NCI-H510A treated with DMSO at 0.1 percent for 48 hours (cell line): Measurements from ENCODE around the gene CEP192.
A peak's percentile ranks its signal among the peaks of the same experiment; 100 is the strongest.
"Not testable (repeated sequence)": the region's sequence is repeated elsewhere in the genome, so short reads cannot be mapped to it uniquely, and the experiment has no call there.

Experiments used
- DNase-seq: peaks from one replicate; lab custom pipeline; 2025; lab: John Stamatoyannopoulos, UW

CEP192 gene, protein sequence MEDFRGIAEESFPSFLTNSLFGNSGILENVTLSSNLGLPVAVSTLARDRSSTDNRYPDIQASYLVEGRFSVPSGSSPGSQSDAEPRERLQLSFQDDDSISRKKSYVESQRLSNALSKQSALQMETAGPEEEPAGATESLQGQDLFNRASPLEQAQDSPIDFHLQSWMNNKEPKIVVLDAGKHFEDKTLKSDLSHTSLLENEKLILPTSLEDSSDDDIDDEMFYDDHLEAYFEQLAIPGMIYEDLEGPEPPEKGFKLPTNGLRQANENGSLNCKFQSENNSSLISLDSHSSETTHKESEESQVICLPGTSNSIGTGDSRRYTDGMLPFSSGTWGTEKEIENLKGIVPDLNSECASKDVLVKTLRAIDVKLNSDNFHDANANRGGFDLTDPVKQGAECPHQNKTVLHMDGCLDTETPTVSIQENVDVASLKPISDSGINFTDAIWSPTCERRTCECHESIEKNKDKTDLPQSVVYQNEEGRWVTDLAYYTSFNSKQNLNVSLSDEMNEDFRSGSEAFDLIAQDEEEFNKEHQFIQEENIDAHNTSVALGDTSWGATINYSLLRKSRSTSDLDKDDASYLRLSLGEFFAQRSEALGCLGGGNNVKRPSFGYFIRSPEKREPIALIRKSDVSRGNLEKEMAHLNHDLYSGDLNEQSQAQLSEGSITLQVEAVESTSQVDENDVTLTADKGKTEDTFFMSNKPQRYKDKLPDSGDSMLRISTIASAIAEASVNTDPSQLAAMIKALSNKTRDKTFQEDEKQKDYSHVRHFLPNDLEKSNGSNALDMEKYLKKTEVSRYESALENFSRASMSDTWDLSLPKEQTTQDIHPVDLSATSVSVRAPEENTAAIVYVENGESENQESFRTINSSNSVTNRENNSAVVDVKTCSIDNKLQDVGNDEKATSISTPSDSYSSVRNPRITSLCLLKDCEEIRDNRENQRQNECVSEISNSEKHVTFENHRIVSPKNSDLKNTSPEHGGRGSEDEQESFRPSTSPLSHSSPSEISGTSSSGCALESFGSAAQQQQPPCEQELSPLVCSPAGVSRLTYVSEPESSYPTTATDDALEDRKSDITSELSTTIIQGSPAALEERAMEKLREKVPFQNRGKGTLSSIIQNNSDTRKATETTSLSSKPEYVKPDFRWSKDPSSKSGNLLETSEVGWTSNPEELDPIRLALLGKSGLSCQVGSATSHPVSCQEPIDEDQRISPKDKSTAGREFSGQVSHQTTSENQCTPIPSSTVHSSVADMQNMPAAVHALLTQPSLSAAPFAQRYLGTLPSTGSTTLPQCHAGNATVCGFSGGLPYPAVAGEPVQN (N-terminal part only)

DNA sequence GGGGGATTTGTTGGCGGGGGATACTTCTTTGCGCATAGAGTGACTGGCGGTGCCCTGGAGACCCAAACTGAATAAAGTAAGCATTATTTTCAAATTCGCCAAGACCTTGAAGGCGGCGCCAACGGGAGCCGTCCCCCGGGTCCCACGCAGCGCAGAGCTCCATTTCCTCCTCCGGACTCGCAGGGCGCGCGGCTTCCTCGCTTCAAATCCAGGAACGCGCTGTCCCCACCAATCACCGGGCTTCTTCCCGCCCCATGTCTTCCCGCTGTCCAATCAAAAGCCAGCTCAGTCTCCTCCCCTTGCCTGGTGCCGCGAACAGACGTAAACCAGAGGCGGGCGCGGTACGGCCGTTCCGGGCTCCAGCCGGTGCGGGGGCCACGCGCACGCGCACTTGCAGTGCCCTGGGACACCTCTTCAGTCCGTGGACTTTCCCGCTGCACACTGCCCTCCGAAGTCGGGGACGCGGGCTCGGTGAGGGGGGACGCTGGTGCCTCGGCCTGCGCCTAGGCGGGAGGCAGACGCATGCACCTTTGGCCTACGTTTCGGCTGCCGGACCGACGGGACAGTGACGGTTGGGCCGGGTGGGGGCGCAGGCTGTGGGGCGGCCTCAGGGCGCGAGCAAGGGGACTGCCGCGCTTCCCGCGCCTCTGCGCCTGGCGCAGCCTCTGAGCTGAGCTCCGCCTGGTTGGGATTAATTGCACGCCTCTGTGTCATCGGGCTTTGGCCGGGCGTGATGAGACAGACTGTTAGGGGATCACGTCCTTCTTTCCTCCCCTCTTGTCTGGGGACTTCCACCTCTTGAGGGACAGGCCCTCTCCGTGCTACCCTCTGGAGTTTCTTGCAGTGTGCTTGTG, at the start of gene CEP192:
CEP192 (plus strand) TSS at position 396 of the 854 bp plus-strand sequence. CDS start 8,063 bp downstream, outside the sequence.
- peak; percentile 89 for DNase-seq

DNA sequence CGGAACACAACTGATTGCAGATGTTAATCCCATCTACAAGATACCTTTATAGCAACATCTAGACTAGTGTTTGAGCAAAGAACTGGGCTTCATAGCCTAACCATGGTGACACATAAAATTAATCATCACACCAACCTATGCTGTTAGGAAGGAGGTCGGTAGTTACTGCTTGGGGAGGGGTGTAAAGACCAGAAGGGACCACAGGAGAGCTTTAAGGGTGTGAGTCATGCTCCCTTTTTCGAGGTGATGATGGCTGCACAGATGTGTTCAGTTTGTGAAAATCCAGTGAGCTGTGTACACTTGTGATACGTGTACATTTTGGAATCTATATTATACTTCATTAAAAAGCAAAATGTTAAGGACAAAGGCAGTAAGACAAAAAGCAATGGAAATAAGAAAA, 47.9 kb upstream of the CEP192 start:
- no peak for DNase-seq

DNA sequence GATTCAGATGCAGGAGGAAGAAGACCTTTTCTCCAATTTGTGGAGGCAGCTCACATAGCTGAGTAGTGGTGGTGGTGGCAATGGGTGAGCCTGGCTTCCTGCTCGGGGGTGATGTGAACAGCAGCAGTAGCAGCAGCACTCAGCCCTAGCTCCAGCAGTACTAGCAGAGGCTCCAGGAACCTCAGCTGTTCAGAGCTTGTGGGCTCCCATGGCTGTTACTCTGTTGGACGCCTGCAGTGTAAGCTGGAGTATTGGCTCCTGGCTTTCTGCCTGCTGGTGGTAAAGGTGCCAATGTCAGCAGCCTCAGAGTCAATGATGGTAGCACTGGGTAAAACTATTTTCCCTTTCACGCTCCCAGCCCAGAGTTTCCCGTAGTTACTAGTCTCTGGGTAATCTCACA, 46.5 kb upstream of the CEP192 start:
- DNase-seq, result no peak

DNA sequence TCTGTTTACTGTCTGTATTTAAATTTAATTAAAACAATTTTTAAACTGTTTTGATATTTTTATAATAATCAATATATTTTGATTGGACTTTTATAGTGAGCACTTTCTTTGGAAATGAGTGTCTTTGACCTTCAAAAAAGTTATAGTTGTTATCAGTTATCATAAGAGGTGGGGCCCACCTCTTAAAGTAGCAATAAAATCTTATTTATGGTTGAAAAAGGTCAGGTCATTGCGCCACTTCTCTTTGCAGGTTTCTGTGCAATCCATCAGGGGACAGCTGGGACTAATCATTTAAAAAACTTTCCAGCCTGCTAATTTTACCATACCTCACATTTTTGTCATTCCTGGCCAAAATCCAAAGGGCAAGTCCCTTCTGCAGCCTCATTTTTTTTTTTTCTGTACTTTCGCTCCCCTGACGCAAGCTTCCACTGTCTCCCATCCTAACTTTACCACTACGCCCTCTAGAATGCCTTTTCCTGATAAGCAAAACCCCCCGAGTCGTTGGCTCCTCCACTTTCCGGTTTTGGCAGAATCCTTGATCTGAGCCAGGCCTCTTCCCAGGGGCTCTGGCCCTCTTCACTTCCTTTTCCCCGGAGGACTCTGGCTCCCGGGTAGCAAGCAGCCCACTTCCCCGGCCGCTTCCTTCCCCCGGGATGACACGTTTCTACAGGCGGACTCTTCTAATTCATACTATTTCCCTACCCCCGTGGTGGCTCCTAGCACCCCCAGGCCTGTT, 44.4 kb upstream of the CEP192 start:
- DNase-seq, result peak; percentile 39

DNA sequence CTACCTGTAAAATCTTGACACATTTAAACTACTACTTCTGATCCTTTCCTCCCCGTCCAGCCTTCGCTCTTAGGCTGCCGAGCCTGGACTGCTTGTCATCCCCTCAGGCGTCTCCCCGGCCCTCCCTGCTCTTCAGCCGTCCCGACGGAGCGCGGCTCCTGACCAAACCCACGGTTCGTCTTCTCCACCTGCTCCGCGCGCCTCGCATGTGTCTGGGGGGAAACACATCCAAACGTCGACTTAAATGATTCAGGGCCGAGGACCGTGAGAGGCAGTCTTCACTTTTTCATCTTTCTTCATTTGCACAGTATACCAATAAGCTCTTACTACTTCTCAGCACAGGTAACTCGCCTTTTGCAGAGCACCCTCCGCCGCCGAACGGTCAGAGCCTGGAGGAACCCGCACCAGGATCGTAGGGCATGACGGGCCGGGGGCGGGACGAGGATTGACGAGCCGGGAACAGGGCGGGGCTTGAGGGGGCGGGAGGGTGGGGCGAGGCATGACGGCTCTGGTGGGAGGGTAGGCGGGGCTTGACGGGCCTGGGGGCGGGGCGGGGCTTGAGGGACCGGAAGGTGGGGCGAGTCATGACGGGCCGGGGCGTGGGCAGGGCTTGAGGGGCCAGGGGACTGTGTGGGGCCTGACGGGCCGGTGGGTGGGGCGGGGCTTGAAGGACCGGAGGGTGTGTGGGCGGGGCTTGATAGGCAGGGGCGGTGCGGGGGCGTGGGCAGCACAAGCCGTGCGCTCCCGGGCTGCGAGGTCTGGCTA, 43.7 kb upstream of the CEP192 start, which contains the start of gene SEH1L:
SEH1L (plus strand) TSS at position 727 of the 765 bp plus-strand sequence. CDS start 111 bp downstream, outside the sequence.
- peak; percentile 86 for DNase-seq

DNA sequence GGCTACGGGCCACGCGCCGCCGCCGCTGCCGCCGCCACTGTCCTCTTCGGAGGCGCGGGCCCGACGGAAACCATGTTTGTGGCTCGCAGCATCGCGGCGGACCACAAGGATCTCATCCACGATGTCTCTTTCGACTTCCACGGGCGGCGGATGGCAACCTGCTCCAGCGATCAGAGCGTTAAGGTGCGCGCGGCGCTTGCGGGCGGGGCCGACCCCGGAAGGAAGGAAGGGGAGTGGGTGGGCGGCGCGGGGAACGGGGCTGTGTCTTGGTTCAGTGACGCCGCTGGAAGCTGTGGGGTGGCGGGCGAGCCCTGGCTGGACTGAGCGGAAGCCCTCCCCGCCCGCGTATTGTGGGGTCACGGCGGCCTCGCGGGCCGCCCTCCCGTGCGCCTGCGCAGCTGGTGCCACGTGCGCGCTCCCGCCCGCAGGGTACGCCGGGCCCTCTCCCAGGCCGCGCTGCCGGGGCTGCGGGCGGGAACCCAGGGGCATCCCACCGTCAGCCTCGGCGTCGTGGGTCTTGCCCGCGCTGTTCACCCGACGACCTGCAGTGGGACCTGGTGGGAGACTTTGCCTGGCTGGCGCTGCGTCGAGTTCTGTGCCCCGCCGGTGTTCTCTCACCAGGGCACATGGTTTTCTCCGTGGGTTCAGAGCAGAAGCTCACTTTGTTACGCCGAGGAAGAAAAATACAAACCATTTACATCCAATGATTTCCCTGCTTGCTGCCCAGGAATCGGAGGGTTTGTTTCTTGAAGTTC, 42.9 kb upstream of the CEP192 start:
- peak; percentile 71 for DNase-seq

DNA sequence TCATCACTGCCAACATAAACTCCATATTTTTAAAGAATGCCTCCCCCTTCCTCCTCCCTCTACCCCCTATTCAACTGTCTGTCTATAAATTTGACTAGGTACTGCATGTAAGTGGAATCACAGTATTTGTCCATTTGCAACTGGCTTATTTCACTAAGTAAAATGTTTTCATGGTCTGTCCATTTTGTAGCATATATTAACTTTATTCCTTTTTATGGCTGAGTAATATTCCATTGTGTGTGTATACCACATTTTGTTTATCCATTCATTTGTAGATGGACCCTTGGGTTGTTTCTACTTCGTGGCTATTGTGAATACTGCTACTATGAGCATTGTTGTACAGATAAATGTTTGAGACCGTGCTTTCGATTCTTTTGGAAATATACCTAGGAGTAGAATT, 32.7 kb upstream of the CEP192 start:
- no peak for DNase-seq

DNA sequence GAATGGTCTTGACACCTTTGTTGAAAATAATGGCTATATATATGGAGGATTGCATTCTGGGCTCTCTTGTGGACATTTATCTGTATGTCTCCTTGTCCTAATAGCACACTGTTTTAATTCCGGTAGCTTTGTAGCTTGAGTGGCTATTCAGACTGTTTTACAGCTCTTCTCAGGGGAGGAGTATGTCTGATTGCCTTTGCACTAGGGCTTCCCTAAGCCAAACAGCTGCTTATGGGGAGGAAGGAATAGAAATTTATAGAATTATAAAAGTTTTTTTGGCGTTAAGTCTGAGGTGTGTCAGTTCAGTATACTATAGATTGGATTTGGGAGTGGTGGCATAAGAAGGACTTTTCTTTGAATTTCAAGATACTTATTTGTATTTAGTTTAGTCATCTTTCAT, 30.8 kb upstream of the CEP192 start:
- no peak for DNase-seq

DNA sequence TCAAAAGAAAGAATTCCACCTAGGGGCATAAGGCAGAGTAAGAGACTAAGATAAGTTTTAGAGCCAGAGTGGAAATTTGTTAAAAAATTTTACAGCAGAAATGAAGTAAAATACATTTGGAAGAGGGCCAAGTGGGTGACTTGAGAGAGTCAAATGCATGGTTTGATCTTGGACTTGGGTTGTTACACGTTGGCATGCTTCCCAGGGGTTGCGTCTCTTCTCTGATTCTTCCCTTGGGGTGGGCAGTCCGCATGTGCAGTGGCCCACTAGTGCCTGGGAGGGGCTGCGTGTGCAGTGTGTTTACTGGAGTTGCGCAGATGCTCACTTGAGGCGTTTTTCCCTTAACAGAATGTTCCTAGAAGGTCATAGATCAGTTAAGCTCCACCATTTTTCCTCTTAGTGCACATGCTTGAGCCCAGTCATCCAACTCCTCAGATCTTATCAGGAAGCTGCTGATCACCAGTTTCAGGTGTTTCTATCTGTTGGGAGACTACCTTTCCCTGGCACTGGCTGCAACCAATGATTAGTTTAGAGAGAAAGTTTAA, 30.2 kb upstream of the CEP192 start:
- no peak for DNase-seq

DNA sequence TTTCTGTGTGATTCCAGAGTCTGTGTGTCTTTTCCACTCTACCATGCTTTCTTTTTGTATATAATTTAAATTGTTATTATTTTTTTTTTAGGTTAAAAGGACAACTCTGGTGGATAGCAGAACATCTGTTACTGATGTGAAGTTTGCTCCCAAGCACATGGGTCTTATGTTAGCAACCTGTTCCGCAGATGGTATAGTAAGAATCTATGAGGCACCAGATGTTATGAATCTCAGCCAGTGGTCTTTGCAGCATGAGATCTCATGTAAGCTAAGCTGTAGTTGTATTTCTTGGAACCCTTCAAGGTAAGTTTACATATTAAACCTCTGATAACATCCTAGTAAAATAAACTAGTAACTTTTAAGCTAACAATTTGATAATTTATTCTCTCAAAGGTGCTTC, 28.1 kb upstream of the CEP192 start:
- no peak for DNase-seq

DNA sequence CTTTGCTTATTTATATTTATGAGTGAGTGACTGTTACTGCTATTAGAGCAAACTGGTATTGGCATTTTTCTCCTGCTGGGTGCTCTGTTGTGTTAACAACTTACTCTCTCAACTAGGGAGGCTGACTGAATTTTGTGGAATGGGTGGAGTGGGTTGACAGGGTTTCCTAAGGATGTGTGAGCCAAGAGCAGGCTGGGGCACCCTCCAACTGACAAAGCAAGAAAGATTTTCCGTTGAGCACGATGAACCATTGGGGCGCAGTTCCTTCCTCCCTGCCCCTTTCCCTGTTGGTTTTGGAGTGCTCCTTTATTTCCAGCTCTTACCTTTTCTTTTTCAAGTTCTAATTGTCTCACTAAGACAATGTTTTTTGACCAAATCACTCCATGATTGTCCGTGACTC, 23.0 kb upstream of the CEP192 start:
- DNase-seq, result no peak

DNA sequence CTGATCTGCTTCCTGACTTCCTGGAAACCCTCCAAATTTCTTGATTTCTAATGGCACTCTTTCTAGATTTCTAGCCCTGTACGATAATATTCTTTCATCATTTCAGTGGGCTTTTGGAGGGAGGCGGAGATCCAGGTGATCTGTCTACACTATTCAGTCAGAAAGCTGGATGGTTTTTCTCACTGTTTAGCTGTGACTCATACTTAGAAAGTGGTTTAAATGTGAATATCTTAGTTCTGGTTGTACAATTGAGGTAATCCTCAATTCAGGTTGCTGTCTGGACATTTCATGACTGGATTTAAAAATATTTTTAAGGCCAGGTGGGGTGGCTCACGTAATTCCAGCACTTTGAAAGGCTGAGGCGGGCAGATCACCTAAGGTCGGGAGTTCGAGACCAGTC, 22.5 kb upstream of the CEP192 start:
- no peak for DNase-seq

DNA sequence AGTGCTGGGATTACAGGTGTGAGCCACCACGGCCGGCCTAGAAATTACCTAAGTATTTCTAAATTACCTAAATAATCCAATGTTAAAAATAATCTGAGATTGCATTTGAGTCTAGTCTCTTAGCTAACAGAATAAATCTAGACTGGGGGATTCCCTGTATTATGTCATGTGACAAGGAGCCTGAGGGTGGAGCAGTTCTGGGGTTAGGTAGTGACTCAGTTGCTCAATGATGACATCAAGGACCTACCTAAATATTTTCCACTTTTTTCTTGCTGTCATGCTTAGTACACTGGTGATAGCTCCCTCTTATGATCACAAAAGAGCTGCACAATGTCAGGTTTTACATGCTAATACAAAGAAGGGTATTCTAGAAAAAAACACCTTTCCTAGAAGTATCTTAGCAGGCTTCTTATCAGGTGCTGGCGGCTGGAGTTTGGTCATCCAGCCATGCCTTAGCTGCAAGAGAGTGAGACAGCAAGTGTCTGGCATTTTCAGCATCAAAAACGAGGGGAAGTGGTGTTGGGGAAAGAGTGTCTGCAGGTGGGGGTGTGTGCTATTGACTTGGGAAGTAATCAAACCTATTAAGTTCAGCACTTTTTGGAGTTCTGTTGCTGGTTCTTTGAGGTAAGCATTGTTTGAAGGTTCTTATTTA, 17.5 kb upstream of the CEP192 start:
- DNase-seq, result no peak

DNA sequence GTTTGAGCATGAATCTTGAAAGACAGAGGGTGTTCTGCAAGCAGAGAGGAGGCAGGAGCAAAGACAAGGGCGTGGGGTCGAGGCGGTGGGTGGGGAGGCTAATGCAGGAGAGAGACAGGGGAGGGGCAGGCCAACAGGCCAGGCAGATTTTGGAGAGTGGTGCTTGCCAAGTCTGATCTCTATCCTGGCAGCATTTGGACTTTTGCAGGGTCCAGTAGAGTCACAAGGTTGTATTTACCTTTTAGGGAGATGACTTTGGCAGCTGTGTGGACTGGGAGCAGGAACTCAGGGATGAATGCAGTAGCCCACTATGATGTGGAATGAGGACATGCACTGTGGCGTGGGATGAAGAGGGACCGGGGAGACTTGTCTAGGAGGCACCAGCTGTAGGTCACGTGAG, 15.7 kb upstream of the CEP192 start:
- DNase-seq, result no peak

DNA sequence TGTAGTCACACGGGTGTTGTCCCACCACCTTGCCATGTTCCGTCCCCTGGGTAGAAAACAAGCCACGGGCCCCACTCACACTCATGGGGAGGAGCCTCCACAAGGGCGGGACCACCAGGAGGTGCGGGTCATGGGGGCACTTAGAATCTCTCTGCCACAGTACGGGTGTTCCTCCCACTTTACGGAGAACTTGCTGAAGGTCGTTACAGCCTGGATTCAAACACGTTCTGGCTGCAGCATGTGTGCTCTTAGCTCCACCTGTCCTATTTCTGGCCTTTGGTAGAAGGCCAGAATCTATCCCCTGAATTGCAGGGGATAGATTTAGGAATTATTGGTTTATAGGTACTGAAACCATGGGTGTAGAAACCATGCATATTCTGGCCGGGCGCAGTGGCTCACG, 14.9 kb upstream of the CEP192 start:
- DNase-seq, result no peak

DNA sequence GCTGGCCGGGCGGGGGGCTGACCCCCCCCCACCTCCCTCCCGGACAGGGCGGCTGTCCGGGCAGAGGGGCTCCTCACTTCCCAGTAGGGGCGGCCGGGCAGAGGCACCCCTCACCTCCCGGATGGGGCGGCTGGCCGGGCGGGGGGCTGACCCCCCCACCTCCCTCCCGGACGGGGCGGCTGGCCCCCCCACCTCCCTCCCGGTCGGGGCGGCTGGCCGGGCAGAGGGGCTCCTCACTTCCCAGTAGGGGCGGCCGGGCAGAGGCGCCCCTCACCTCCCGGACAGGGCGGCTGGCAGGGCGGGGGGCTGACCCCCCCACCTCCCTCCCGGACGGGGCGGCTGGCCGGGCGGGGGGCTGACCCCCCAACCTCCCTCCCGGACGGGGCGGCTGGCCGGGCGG, 11.1 kb upstream of the CEP192 start:
- not testable (repeated sequence) for DNase-seq

DNA sequence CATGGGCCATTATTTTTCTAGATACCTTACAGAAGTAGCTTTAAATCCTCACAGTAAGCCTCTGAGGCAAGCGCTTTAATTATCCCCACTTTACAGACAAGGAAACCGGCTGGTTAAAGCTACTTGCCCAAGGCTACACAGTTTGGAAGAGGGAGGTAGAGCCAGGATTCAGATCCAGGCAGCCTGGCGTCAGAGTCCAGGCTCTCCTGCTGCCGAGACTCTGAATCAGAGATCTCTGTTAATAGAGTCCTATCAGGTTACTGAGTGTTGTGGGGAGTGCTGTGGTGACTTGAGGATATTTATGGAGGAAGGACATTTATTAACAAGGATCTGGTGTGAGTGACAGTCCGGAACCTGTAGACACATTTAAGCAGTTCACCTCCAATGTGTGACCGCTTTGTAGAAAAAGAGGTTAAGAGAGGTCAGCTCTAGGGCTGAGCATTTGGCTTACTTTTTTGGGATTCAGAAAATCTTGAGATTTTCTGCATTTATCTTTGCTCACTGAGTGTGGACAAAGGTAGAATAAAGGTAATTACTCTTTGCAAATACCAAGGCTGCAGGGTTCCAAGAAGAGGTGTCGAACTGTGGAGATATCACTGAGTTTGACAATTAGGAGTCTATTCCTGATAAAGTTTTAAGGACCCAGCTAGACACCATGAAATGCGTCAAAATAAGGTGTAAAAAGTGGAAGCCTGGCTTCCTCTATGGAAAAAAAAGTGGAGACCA, 1.6 kb upstream of the CEP192 start:
- DNase-seq, result peak; percentile 4
